ENCODE results near the gene ATP11B. TPM values are rescaled to one million over a fixed set of nuclear protein-coding genes. Genes with fewer than 3 reads are reported as not detected.

Gene ATP11B
- total RNA-seq, 4 donors from 2014 or later = 53.1 to 69.9 (median 61.1) TPM

DNA sequence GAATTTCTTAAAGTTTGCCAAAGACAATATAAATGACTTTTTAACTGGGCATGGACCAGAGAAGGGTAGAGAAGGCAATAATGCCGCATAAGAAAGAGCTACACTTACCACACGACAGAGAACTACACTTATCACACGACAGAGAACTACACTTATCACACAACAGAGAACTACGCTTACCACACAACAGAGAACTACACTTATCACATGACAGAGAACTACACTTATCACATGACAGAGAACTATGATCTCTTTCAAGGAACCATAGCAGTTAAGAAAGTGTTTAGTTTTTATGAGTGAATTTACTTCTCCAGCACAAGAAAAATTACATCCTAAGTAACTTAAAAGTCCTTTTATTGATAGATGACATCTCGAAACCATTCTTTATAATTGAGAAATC, 155.0 kb downstream of the ATP11B start:
- DNase-seq = no peak
- Histone ChIP-seq H3K4me1 (no peaks in the 10 kb centered on the region), H3K9me3 (no peaks in the 10 kb centered on the region), H3K4me3 (replicated peaks in 1 of 3) (no peak overlapping the region), H3K36me3 (peaks cover 11 to 17% of the 10 kb centered on the region in 2 donors), H3K27ac (no peak overlapping the region), H3K27me3 (no peaks in the 10 kb centered on the region)
- TF ChIP-seq POLR2A (IDR thresholded peaks at IDR 0.05) = no peak
- TF ChIP-seq, protein P1, sequence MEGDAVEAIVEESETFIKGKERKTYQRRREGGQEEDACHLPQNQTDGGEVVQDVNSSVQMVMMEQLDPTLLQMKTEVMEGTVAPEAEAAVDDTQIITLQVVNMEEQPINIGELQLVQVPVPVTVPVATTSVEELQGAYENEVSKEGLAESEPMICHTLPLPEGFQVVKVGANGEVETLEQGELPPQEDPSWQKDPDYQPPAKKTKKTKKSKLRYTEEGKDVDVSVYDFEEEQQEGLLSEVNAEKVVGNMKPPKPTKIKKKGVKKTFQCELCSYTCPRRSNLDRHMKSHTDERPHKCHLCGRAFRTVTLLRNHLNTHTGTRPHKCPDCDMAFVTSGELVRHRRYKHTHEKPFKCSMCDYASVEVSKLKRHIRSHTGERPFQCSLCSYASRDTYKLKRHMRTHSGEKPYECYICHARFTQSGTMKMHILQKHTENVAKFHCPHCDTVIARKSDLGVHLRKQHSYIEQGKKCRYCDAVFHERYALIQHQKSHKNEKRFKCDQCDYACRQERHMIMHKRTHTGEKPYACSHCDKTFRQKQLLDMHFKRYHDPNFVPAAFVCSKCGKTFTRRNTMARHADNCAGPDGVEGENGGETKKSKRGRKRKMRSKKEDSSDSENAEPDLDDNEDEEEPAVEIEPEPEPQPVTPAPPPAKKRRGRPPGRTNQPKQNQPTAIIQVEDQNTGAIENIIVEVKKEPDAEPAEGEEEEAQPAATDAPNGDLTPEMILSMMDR (IDR thresholded peaks at IDR 0.05) = no peak
- 92 to 93% methylated on average over 5 of the region's 5 CpGs for WGBS, 2 donors
- intact Hi-C loops (cut with DNase I) = no loop called here

DNA sequence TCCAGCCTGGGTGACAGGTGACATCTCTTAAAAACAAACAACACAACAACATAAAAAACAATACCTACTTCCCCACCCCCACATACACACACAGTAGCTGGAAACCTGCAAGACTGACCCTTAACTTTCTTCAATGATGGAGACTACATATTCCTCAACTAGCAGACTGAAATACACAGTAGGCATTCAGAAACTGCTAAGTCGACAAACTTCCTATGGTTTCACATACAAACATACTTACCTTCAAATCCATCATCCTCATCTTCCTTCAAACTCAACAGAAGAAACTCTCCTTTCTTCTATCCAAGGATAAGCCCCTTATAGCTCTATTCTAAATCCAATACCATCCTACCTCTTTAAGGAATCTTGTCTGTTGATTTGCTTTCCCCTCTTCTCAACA, 156.4 kb downstream of the ATP11B start:
- Histone ChIP-seq H3K36me3 (peaks cover 11 to 17% of the 10 kb centered on the region in 2 donors), H3K27me3 (no peaks in the 10 kb centered on the region)

DNA sequence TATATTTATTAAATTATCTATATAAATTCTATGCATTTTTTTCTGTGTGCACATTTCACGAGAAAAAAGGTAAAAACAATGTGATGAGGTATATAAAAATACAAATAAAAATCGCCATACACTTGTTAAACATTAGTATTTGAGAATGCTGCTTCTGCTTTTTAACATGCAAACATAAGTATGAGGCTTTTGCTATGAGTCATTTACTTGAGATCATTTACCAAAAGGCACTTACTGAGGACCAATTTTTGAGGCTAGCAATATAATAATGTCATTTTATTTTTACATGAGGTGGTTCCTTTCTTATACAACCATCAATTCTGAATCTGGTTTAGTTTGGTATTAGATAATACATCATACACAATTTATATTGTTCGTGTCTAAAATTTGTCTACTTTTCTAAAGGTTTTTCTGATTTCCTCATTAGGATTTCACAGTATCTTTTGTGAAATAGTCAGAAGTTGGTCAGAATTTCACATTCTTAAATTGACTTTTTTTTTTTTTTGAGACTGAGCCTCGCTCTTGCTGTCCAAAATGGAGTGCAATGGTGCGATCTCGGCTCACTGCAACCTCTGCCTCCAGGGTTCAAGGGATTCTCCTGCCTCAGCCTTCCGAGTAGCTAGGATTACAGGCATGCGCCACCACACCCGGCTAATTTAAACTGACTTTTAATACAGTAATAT, 161.4 kb downstream of the ATP11B start:
- no peak for DNase-seq
- intact Hi-C loops (cut with DNase I) = no loop called here
- H3K36me3 ChIP-seq = no peaks in the 10 kb centered on the region
- peaks cover 2 to 3% of the 10 kb centered on the region in 2 donors for H3K4me1 ChIP-seq
- no peaks in the 10 kb centered on the region for H3K9me3 ChIP-seq
- 86 to 90% methylated on average over 9 of the region's 9 CpGs for WGBS, 2 donors
- TF ChIP-seq POLR2A (IDR thresholded peaks at IDR 0.05) = no peak
- TF ChIP-seq, protein P1 (IDR thresholded peaks at IDR 0.05) = no peak
- H3K27ac ChIP-seq = no peak overlapping the region
- no peaks in the 10 kb centered on the region for H3K27me3 ChIP-seq
- H3K4me3 ChIP-seq (replicated peaks in 1 of 3) = no peak overlapping the region

More for the DNA sequence above, 156.4 kb downstream of the ATP11B start:
- Histone ChIP-seq H3K9me3 (no peaks in the 10 kb centered on the region), H3K27ac (no peak overlapping the region), H3K4me3 (replicated peaks in 1 of 3) (no peak overlapping the region), H3K4me1 (no peaks in the 10 kb centered on the region)
- intact Hi-C loops (cut with DNase I) = no loop called here
- DNase-seq = no peak
- TF ChIP-seq POLR2A (IDR thresholded peaks at IDR 0.05) = no peak
- TF ChIP-seq, protein P1 (IDR thresholded peaks at IDR 0.05) = no peak
- 95 to 96% methylated on average over 1 of the region's 1 CpG for WGBS, 2 donors

DNA sequence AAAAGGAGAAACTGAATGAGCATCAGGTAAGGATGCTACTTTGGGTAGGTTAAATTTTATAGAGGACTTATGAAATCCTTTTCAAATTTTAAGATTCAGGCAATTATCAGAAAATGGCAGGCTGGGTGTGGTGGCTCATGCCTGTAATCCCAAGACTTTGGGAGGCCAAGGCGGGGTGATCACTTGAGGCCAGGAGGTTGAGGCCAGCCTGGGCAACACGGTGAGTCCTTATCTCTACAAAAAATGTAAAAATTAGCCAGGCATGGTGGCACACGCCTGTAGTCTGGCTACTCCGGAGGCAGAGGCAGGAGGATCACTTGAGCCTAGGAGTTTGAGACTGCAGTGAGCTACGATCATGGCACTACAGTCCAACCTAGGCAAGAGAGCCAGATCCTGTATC, 163.9 kb downstream of the ATP11B start:
- H3K4me1 ChIP-seq = peaks cover 5 to 6% of the 10 kb centered on the region in 2 donors
- H3K27ac ChIP-seq = no peak overlapping the region
- 96 to 98% methylated on average over 5 of the region's 5 CpGs for WGBS, 2 donors
- no peak for DNase-seq
- no peak overlapping the region for H3K4me3 ChIP-seq (replicated peaks in 1 of 3)
- H3K27me3 ChIP-seq = no peaks in the 10 kb centered on the region
- H3K36me3 ChIP-seq = no peaks in the 10 kb centered on the region
- TF ChIP-seq POLR2A (IDR thresholded peaks at IDR 0.05) = no peak
- TF ChIP-seq, protein P1 (IDR thresholded peaks at IDR 0.05) = no peak
- no peaks in the 10 kb centered on the region for H3K9me3 ChIP-seq
- intact Hi-C loops (cut with DNase I) = no loop called here

DNA sequence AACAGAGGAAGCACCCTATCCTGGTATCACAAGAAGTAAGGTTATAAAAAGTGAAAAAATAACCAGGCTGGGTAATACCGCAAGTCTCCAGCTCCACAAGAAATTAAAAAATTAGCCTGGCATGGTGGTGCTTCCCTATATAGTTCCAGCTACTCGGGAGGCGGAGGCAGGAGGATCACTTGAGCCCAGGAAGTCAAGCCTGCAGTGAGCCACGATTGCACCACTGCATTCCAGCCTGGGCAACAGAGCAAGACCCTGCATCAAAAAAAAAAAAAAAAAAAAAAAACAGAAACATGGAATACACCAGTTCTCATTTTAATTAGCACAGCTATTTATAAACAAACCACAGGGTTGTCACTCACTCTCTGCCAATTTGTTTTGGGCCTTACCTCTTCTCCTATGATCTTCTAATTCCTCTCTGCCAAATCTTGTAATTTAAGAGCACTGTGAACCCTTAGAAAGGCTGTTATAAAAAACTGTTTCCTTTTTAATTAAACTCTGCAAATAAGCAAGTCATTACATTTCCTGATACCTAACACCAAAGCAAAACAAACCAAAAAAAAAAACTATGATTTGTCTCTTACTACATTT, 164.5 kb downstream of the ATP11B start:
- no peak for TF ChIP-seq POLR2A (IDR thresholded peaks at IDR 0.05)
- TF ChIP-seq, protein P1 (IDR thresholded peaks at IDR 0.05) = no peak
- DNase-seq = peak in 1 of 2 donors; percentile 21
- 85 to 90% methylated on average over 4 of the region's 4 CpGs for WGBS, 2 donors
- Histone ChIP-seq H3K27me3 (no peaks in the 10 kb centered on the region), H3K4me1 (peaks cover 5 to 6% of the 10 kb centered on the region in 2 donors), H3K9me3 (no peaks in the 10 kb centered on the region), H3K36me3 (no peaks in the 10 kb centered on the region), H3K27ac (no peak overlapping the region), H3K4me3 (replicated peaks in 1 of 3) (no peak overlapping the region)
- intact Hi-C loops (cut with DNase I) = no loop called here

All from thyroid gland (tissue), 4 donors.